GM19351 (cell line): ENCODE results near the gene FAM50A.

Experiments used
- ATAC-seq: cut with Tn5 transposase; IDR thresholded peaks from one replicate; pipeline ENCODE4 v1.9.1; 2021; ENCODE audit warnings: mild to moderate bottlenecking, moderate library complexity; ENCODE audit not compliant: unreplicated experiment

The FAM50A gene

GRCh38 chrX:154437971-154438893, 5.7 kb upstream of the FAM50A start:
- no peak for ATAC-seq

GRCh38 chrX:154439841-154440240, 4.1 kb upstream of the FAM50A start:
- no peak for ATAC-seq

GRCh38 chrX:154440623-154441357, 3.2 kb upstream of the FAM50A start:
- no peak for ATAC-seq

- ATAC-seq: no peak
Measured at GRCh38 chrX:154441564-154441963, 2.4 kb upstream of the FAM50A start.

- no peak for ATAC-seq
Measured at GRCh38 chrX:154441984-154442707, 1.8 kb upstream of the FAM50A start.

- no peak for ATAC-seq
Measured at GRCh38 chrX:154443479-154443910, 446 bp upstream of the FAM50A start.

GRCh38 chrX:154444755-154445246, 860 bp downstream of the FAM50A start:
- no peak for ATAC-seq

- ATAC-seq: no peak
Measured at GRCh38 chrX:154445776-154446175, 1.8 kb downstream of the FAM50A start.

GRCh38 chrX:154446430-154446829, 2.5 kb downstream of the FAM50A start:
- ATAC-seq: no peak

GRCh38 chrX:154448484-154448883, 4.5 kb downstream of the FAM50A start:
- no peak for ATAC-seq

- ATAC-seq: no peak
Measured at GRCh38 chrX:154449618-154450017, 5.7 kb downstream of the FAM50A start.

- no peak for ATAC-seq
Measured at GRCh38 chrX:154450312-154450711, 6.4 kb downstream of the FAM50A start.

GRCh38 chrX:154452823-154453222, 8.9 kb downstream of the FAM50A start:
- no peak for ATAC-seq

- peak; percentile 62 for ATAC-seq
Measured at GRCh38 chrX:154457491-154458115, 13.7 kb downstream of the FAM50A start.

- ATAC-seq: peak; percentile 66
Measured at GRCh38 chrX:154458116-154458953, 14.4 kb downstream of the FAM50A start, which contains the start of gene PLXNA3. Gene PLXNA3, plus strand, starts transcription at chrX:154458281. Its CDS starts 1,903 bp downstream, at chrX:154460184.

GRCh38 chrX:154458954-154459778, 15.2 kb downstream of the FAM50A start:
- ATAC-seq: no peak

GRCh38 chrX:154459832-154460231, 15.9 kb downstream of the FAM50A start:
- no peak for ATAC-seq

GRCh38 chrX:154460326-154460725, 16.4 kb downstream of the FAM50A start:
- no peak for ATAC-seq

- no peak for ATAC-seq
Measured at GRCh38 chrX:154462396-154462795, 18.5 kb downstream of the FAM50A start.
